MM.1S (cell line): ENCODE measurements around the gene KCNQ4.

Experiments
- DNase-seq: peaks from one replicate; pipeline ENCODE4 v3.0.0-alpha.2; 2015
- H2AFZ ChIP-seq: fragments of 300-600 bp; sonication (generic); 2 replicates; pipeline ENCODE4 v1.6.0; 2016; ENCODE audit warnings: antibody characterized with exemption, low read length
- H3F3A ChIP-seq: fragments of 300-600 bp; sonication (generic); 2 replicates; pipeline ENCODE4 v1.6.1; 2016; ENCODE audit warnings: mild to moderate bottlenecking, antibody characterized with exemption, low read length, moderate library complexity, mixed read lengths; ENCODE audit not compliant: insufficient read depth
- H3K27ac ChIP-seq: fragments of 300-600 bp; sonication (generic); 2 replicates; pipeline ENCODE4 v1.5.1; 2016; ENCODE audit warnings: mild to moderate bottlenecking, low read length
- H3K27me3 ChIP-seq: fragments of 300-600 bp; sonication (generic); replicated peaks from 2 replicates; pipeline ENCODE4 v1.6.0; 2016; ENCODE audit warnings: low read length; ENCODE audit not compliant: insufficient read depth
- H3K36me3 ChIP-seq: fragments of 300-600 bp; sonication (generic); replicated peaks from 2 replicates; pipeline ENCODE4 v1.6.1; 2016; ENCODE audit warnings: mild to moderate bottlenecking, low read length, mixed read lengths; ENCODE audit not compliant: insufficient read depth
- H3K4me1 ChIP-seq: fragments of 300-600 bp; sonication (generic); 2 replicates; pipeline ENCODE4 v1.6.1; 2016; ENCODE audit warnings: low read length, mixed read lengths
- H3K4me2 ChIP-seq: fragments of 300-600 bp; sonication (generic); 2 replicates; pipeline ENCODE4 v1.6.0; 2016; ENCODE audit warnings: low read depth, low read length
- H3K4me3 ChIP-seq: fragments of 300-600 bp; sonication (generic); 2 replicates; pipeline ENCODE4 v1.5.1; 2016; ENCODE audit warnings: low read length, mixed read lengths
- H3K79me2 ChIP-seq: fragments of 300-600 bp; sonication (generic); 2 replicates; pipeline ENCODE4 v1.6.1; 2016; ENCODE audit warnings: mixed run types, low read length, mixed read lengths
- H3K9ac ChIP-seq: fragments of 300-600 bp; sonication (generic); 2 replicates; pipeline ENCODE4 v1.6.1; 2016; ENCODE audit warnings: low read length, mixed read lengths
- H3K9me2 ChIP-seq: fragments of 300-600 bp; sonication (generic); replicated peaks from 2 replicates; pipeline ENCODE4 v1.6.1; 2016; ENCODE audit warnings: mild to moderate bottlenecking, low read length, mixed read lengths; ENCODE audit not compliant: insufficient read depth
- H3K9me3 ChIP-seq: fragments of 300-600 bp; sonication (generic); replicated peaks from 2 replicates; pipeline ENCODE4 v1.6.1; 2016; ENCODE audit warnings: mild to moderate bottlenecking, low read length, mixed read lengths; ENCODE audit not compliant: insufficient read depth
- H4K20me1 ChIP-seq: fragments of 300-600 bp; sonication (generic); 2 replicates; pipeline ENCODE4 v1.6.1; 2016; ENCODE audit warnings: mild to moderate bottlenecking, low read length, moderate library complexity, mixed read lengths; ENCODE audit not compliant: insufficient read depth
- CTCF ChIP-seq: fragments of 300-600 bp; sonication (generic); IDR thresholded peaks from 2 replicates; pipeline ENCODE4 v1.5.1; 2016; ENCODE audit warnings: antibody characterized with exemption, low read length, mixed read lengths
- EZH2 ChIP-seq: fragments of 300-600 bp; sonication (generic); optimal IDR thresholded peaks from 2 replicates; pipeline ENCODE3; 2017; ENCODE audit warnings: low read depth, mild to moderate bottlenecking, antibody characterized with exemption, low read length, mixed read lengths
- EZH2phosphoT487 ChIP-seq: fragments of 300-600 bp; sonication (generic); IDR thresholded peaks from 2 replicates; pipeline ENCODE4 v1.6.1; 2018; ENCODE audit warnings: antibody characterized with exemption, low read length

The KCNQ4 gene

GRCh38 chr1:40740997-40741736 is 42.4 kb upstream of the KCNQ4 start:
- H3K79me2 ChIP-seq, result peaks cover 45% of the 10 kb centered on the region

GRCh38 chr1:40742363-40743061 is 41.1 kb upstream of the KCNQ4 start:
- no peak for TF ChIP-seq EZH2
- TF ChIP-seq EZH2phosphoT487, result no peak
- TF ChIP-seq CTCF, result no peak
- no peak overlapping the region for H3K4me3 ChIP-seq
- no peak overlapping the region for H3K27ac ChIP-seq
- no peaks in the 10 kb centered on the region for H4K20me1 ChIP-seq
- H3K9me3 ChIP-seq, result no peaks in the 10 kb centered on the region
- H3K27me3 ChIP-seq, result no peaks in the 10 kb centered on the region
- H3K79me2 ChIP-seq, result peaks cover 48% of the 10 kb centered on the region
- no peak overlapping the region for H3K9ac ChIP-seq
- H2AFZ ChIP-seq, result no peak overlapping the region
- H3K36me3 ChIP-seq, result 0 out of 2 replicates have a peak, but pooled peaks cover 4% of the 10 kb centered on the region
- H3K4me2 ChIP-seq, result no peak overlapping the region
- DNase-seq, result no peak
- no peaks in the 10 kb centered on the region for H3K9me2 ChIP-seq
- H3F3A ChIP-seq, result no peaks in the 10 kb centered on the region
- H3K4me1 ChIP-seq, result no peaks in the 10 kb centered on the region

More at GRCh38 chr1:40740997-40741736, 42.4 kb upstream of the KCNQ4 start:
- Histone ChIP-seq H3K4me2 (no peak overlapping the region), H4K20me1 (no peaks in the 10 kb centered on the region), H2AFZ (no peak overlapping the region), H3K9me2 (no peaks in the 10 kb centered on the region), H3K4me1 (no peaks in the 10 kb centered on the region), H3K9me3 (no peaks in the 10 kb centered on the region), H3K27me3 (no peaks in the 10 kb centered on the region), H3K27ac (no peak overlapping the region), H3F3A (no peaks in the 10 kb centered on the region), H3K36me3 (0 out of 2 replicates have a peak, but pooled peaks cover 4% of the 10 kb centered on the region), H3K4me3 (no peak overlapping the region), H3K9ac (no peak overlapping the region)
- TF ChIP-seq CTCF (no peak), EZH2phosphoT487 (no peak), EZH2 (no peak)
- DNase-seq, result no peak

- no peaks in the 10 kb centered on the region for H3F3A ChIP-seq
- no peak for TF ChIP-seq EZH2
- no peak overlapping the region for H3K4me3 ChIP-seq
- no peaks in the 10 kb centered on the region for H3K9me2 ChIP-seq
- DNase-seq, result no peak
- H3K9me3 ChIP-seq, result no peaks in the 10 kb centered on the region
- H3K79me2 ChIP-seq, result peaks cover 48% of the 10 kb centered on the region
- H3K36me3 ChIP-seq, result 0 out of 2 replicates have a peak, but pooled peaks cover 4% of the 10 kb centered on the region
- H3K4me1 ChIP-seq, result no peaks in the 10 kb centered on the region
- H3K27me3 ChIP-seq, result no peaks in the 10 kb centered on the region
- H3K9ac ChIP-seq, result no peak overlapping the region
- H3K4me2 ChIP-seq, result no peak overlapping the region
- H2AFZ ChIP-seq, result no peak overlapping the region
- H4K20me1 ChIP-seq, result no peaks in the 10 kb centered on the region
- no peak overlapping the region for H3K27ac ChIP-seq
Measured at GRCh38 chr1:40743452-40743851, 40.1 kb upstream of the KCNQ4 start.
